IMR-90 (cell line): Measurements from ENCODE around the gene COA1. TPM values are rescaled to one million over a fixed set of nuclear protein-coding genes. Genes with fewer than 3 reads are reported as not detected.

Experiments used
- ATAC-seq: fragments of 200-7000 bp; cut with Tn5 transposase; 2 replicates; pipeline ENCODE4 v1.9.1; 2020; ENCODE audit warnings: low read depth, mild to moderate bottlenecking, moderate library complexity
- BruUV-seq: library from RNA; stranded (reverse); fragments of 400-500 nt; replicated peaks from 2 replicates; lab custom pipeline; 2021; lab: Mats Ljungman, UMichigan
- CTCF ChIA-PET: fragments of 300-600 bp; formaldehyde crosslinking; extraction: SDS; loops from one replicate; lab custom pipeline; 2021; ENCODE audit warnings: antibody characterized with exemption; lab: Yijun Ruan, JAX
- POLR2A ChIA-PET: fragments of 300-600 bp; sonication (Branson Sonifier 250); formaldehyde crosslinking; loops from one replicate; lab custom pipeline; 2022; ENCODE audit warnings: antibody characterized with exemption; ENCODE audit not compliant: unreplicated experiment; lab: Charles Lee
- DNase-seq: peaks from one replicate; pipeline ENCODE4 v3.0.0; 2013
- H2AFZ ChIP-seq: replicated peaks from 2 replicates; pipeline ENCODE3; 2013; ENCODE audit warnings: low read length, mild to moderate bottlenecking; ENCODE audit not compliant: poor library complexity
- H2AK5ac ChIP-seq: 2 replicates; pipeline ENCODE4 v1.6.1; 2013; ENCODE audit warnings: low read depth, low read length, inconsistent platforms
- H2AK9ac ChIP-seq: replicated peaks from 2 replicates; pipeline ENCODE3; 2013; ENCODE audit warnings: mild to moderate bottlenecking, low read depth, low read length, moderate library complexity; ENCODE audit not compliant: poor library complexity
- H2BK120ac ChIP-seq: 2 replicates; pipeline ENCODE4 v1.6.1; 2013; ENCODE audit warnings: low read depth, low read length, inconsistent platforms
- H2BK15ac ChIP-seq: 3 replicates; pipeline ENCODE4 v1.6.1; 2013; ENCODE audit warnings: low read depth, low read length, inconsistent platforms
- H2BK20ac ChIP-seq: 2 replicates; pipeline ENCODE4 v1.6.1; 2013; ENCODE audit warnings: low read depth, mild to moderate bottlenecking, inconsistent platforms, low read length, moderate library complexity
- H2BK5ac ChIP-seq: 2 replicates; pipeline ENCODE4 v1.6.1; 2013; ENCODE audit warnings: mild to moderate bottlenecking, low read depth, low read length, inconsistent platforms; ENCODE audit not compliant: poor library complexity, severe bottlenecking
- H3K14ac ChIP-seq: replicated peaks from 2 replicates; pipeline ENCODE4 v1.6.1; 2013; ENCODE audit warnings: low read depth, low read length, inconsistent platforms
- H3K18ac ChIP-seq: 2 replicates; pipeline ENCODE4 v1.6.1; 2013; ENCODE audit warnings: low read depth, low read length, control low read depth
- H3K23ac ChIP-seq: 2 replicates; pipeline ENCODE4 v1.6.1; 2013; ENCODE audit warnings: low read depth, low read length, inconsistent platforms
- H3K27ac ChIP-seq: 2 replicates; pipeline ENCODE4 v1.5.1; 2013; ENCODE audit warnings: mild to moderate bottlenecking, control low read depth, low read length; ENCODE audit not compliant: insufficient read depth
- H3K27me3 ChIP-seq: 2 replicates; pipeline ENCODE4 v1.6.1; 2013; ENCODE audit warnings: low read length; ENCODE audit not compliant: control insufficient read depth, insufficient read depth
- H3K36me3 ChIP-seq: 2 replicates; pipeline ENCODE4 v1.6.1; 2013; ENCODE audit warnings: low read length, mixed read lengths; ENCODE audit not compliant: control insufficient read depth, insufficient read depth
- H3K4ac ChIP-seq: 2 replicates; pipeline ENCODE4 v1.6.1; 2013; ENCODE audit warnings: low read depth, low read length, inconsistent platforms
- H3K4me1 ChIP-seq: 2 replicates; pipeline ENCODE4 v1.6.1; 2013; ENCODE audit warnings: low read length, mixed read lengths; ENCODE audit not compliant: control insufficient read depth, insufficient read depth
- H3K4me2 ChIP-seq: 2 replicates; pipeline ENCODE4 v1.6.1; 2013; ENCODE audit warnings: low read depth, mild to moderate bottlenecking, control low read depth, low read length, moderate library complexity
- H3K4me3 ChIP-seq: 2 replicates; pipeline ENCODE4 v1.5.1; 2013; ENCODE audit warnings: low read depth, mild to moderate bottlenecking, control low read depth, low read length, moderate library complexity; ENCODE audit not compliant: insufficient read depth
- H3K56ac ChIP-seq: 2 replicates; pipeline ENCODE4 v1.6.1; 2013; ENCODE audit warnings: low read length, inconsistent platforms; ENCODE audit not compliant: insufficient read depth; ENCODE audit errors: extremely low read depth
- H3K79me1 ChIP-seq, 2 experiments: 2 replicates each; pipeline ENCODE4 v1.6.1; 2013; ENCODE audit warnings: low read length in 2 of 2, inconsistent platforms in 1 of 2, low read depth in 1 of 2
- H3K9ac ChIP-seq: 2 replicates; pipeline ENCODE4 v1.6.1; 2013; ENCODE audit warnings: low read depth, low read length, control low read depth
- H3K9me1 ChIP-seq: 2 replicates; pipeline ENCODE4 v1.6.1; 2013; ENCODE audit warnings: low read length, inconsistent platforms; ENCODE audit not compliant: insufficient read depth
- H3K9me3 ChIP-seq: 2 replicates; pipeline ENCODE4 v1.6.1; 2013; ENCODE audit warnings: low read length; ENCODE audit not compliant: control insufficient read depth, insufficient read depth
- H4K20me1 ChIP-seq: 2 replicates; pipeline ENCODE4 v1.6.1; 2013; ENCODE audit warnings: low read length, inconsistent platforms; ENCODE audit not compliant: insufficient read depth
- H4K5ac ChIP-seq: 2 replicates; pipeline ENCODE4 v1.6.1; 2013; ENCODE audit warnings: mild to moderate bottlenecking, low read depth, low read length, control low read depth
- H4K8ac ChIP-seq, 2 experiments: 2 replicates each; pipeline ENCODE4 v1.6.1; 2013; ENCODE audit warnings: low read depth in 2 of 2, low read length in 2 of 2, control low read depth in 1 of 2, inconsistent platforms in 1 of 2
- H4K91ac ChIP-seq: 2 replicates; pipeline ENCODE4 v1.6.1; 2013; ENCODE audit warnings: low read depth, low read length, inconsistent platforms; ENCODE audit not compliant: insufficient read depth
- BHLHE40 ChIP-seq: fragments of 150-350 bp; IDR thresholded peaks from 2 replicates; pipeline ENCODE4 v1.6.1; 2016; ENCODE audit warnings: mild to moderate bottlenecking, low read depth, low read length
- CEBPB ChIP-seq: IDR thresholded peaks from 2 replicates; pipeline ENCODE4 v1.6.1; 2012; ENCODE audit warnings: low read depth, low read length, improper control_type of control experiment
- CHD1 ChIP-seq: IDR thresholded peaks from 2 replicates; pipeline ENCODE4 v1.6.1; 2012; ENCODE audit warnings: low read depth, low read length, improper control_type of control experiment
- FOS ChIP-seq: fragments of 150-350 bp; IDR thresholded peaks from 2 replicates; pipeline ENCODE4 v1.6.1; 2016; ENCODE audit warnings: low read depth, low read length
- MAFK ChIP-seq: IDR thresholded peaks from 2 replicates; pipeline ENCODE4 v1.6.1; 2012; ENCODE audit warnings: low read depth, low read length, improper control_type of control experiment
- MAZ ChIP-seq: IDR thresholded peaks from 2 replicates; pipeline ENCODE4 v1.6.1; 2012; ENCODE audit warnings: low read depth, mild to moderate bottlenecking, low read length, improper control_type of control experiment, moderate library complexity, borderline replicate concordance
- MXI1 ChIP-seq: IDR thresholded peaks from 2 replicates; pipeline ENCODE4 v1.6.1; 2012; ENCODE audit warnings: low read depth, mild to moderate bottlenecking, low read length, moderate library complexity, borderline replicate concordance
- NFE2L2 ChIP-seq: fragments of 150-350 bp; IDR thresholded peaks from 2 replicates; pipeline ENCODE4 v1.6.1; 2016; ENCODE audit warnings: low read depth, mild to moderate bottlenecking, low read length
- POLR2A ChIP-seq: IDR thresholded peaks from 2 replicates; pipeline ENCODE4 v1.6.1; 2012; ENCODE audit warnings: mild to moderate bottlenecking, low read depth, low read length
- RAD21 ChIP-seq: IDR thresholded peaks from 2 replicates; pipeline ENCODE4 v1.6.1; 2012; ENCODE audit warnings: low read length, improper control_type of control experiment
- RCOR1 ChIP-seq: IDR thresholded peaks from 2 replicates; pipeline ENCODE4 v1.6.1; 2012; ENCODE audit warnings: mild to moderate bottlenecking, low read length, improper control_type of control experiment; ENCODE audit not compliant: insufficient replicate concordance
- RFX5 ChIP-seq: IDR thresholded peaks from 2 replicates; pipeline ENCODE4 v1.8.0; 2012; ENCODE audit warnings: low read depth, mild to moderate bottlenecking, low read length, moderate library complexity
- SMC3 ChIP-seq: fragments of 150-350 bp; IDR thresholded peaks from 2 replicates; pipeline ENCODE4 v1.6.1; 2016; ENCODE audit warnings: low read depth, mild to moderate bottlenecking, antibody characterized with exemption, low read length, moderate library complexity
- WGBS, 2 experiments: methylation state at CpG; one replicate each; pipeline versions ENCODE4 v1.1.5 to v1.1.7; 2013; ENCODE audit warnings: missing lambda C conversion rate in 2 of 2; ENCODE audit not compliant: insufficient read length in 1 of 2; ENCODE audit errors: extremely low coverage in 2 of 2; 5-methylcytosine and 5-hydroxymethylcytosine counted together
- dilution Hi-C: fragments of 300-500 bp; cut with HindIII; formaldehyde crosslinking; loops from one replicate; pipeline ENCODE4 v1.14.3; 2018; ENCODE audit warnings: low sequenced_read_pairs; ENCODE audit not compliant: unreplicated experiment
- in situ Hi-C: fragments of 300-500 bp; cut with MboI; formaldehyde crosslinking; loops from 3 replicates; pipeline ENCODE4 v1.14.3; 2019; ENCODE audit warnings: low sequenced_read_pairs, inconsistent platforms, mixed read lengths
- intact Hi-C: fragments of 100-400 bp; cut with micrococcal nuclease; formaldehyde crosslinking; loops from 2 replicates; pipeline ENCODE4 v1.10.0; 2022
- polyA plus RNA-seq, 3 experiments: library from polyadenylated mRNA; depleted of rRNA; stranded (reverse); fragments of >200 nt; gene quantifications; 2 replicates each; pipeline ENCODE4 v1.2.3, GENCODE V29; 2012; ENCODE audit warnings: low replicate concordance in 1 of 3
- total RNA-seq: library from RNA; depleted of rRNA; stranded (reverse); fragments of >200 nt; gene quantifications from 2 replicates; pipeline ENCODE4 v1.2.3, GENCODE V29; 2012
- TF ChIP-seq, protein P1 (sequence below): fragments of 150-350 bp; IDR thresholded peaks from 2 replicates; pipeline ENCODE4 v1.6.1; 2017; ENCODE audit warnings: mild to moderate bottlenecking, antibody characterized with exemption, low read length, low read depth
- TF ChIP-seq, protein P2 (sequence below): conservative IDR thresholded peaks from 2 replicates; pipeline ENCODE4 v1.5.1; 2012; ENCODE audit warnings: mild to moderate bottlenecking, low read depth, low read length, improper control_type of control experiment
- TF ChIP-seq, protein P3 (sequence below): fragments of 150-350 bp; IDR thresholded peaks from 2 replicates; pipeline ENCODE4 v1.6.1; 2016; ENCODE audit warnings: low read depth, mild to moderate bottlenecking, low read length, moderate library complexity, borderline replicate concordance

The COA1 gene
- total and polyA plus RNA-seq, 2 of the 4 experiments (the other 2 are of a cell fraction) = 34.2 to 59.5 TPM

DNA sequence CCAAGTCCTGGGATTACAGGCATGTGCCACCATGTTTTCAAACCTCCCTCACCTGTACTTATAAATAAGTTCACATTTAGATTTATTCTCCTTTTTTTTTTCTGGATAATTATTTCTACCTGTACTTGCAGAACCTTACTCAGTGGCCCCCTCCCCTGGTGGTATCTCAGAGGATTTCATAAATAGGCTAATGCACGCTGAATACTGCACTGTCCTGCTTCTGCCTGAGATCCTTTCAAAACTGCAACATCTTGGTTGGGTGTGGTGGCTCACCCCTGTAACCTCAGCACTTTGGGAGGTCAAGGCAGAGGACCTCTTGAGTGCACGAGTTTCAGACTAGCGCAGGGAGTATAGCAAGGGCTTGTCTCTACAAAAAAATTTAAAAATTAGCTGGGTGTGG is 24.5 kb upstream of the COA1 start:
- ATAC-seq (no peak), DNase-seq (no peak)
- TF ChIP-seq BHLHE40 (no peak), CEBPB (no peak), RAD21 (no peak), POLR2A (no peak), MXI1 (no peak), RCOR1 (no peak), MAFK (no peak), NFE2L2 (no peak), RFX5 (no peak), SMC3 (no peak), MAZ (no peak), CHD1 (no peak), FOS (no peak)
- TF ChIP-seq, protein P1, sequence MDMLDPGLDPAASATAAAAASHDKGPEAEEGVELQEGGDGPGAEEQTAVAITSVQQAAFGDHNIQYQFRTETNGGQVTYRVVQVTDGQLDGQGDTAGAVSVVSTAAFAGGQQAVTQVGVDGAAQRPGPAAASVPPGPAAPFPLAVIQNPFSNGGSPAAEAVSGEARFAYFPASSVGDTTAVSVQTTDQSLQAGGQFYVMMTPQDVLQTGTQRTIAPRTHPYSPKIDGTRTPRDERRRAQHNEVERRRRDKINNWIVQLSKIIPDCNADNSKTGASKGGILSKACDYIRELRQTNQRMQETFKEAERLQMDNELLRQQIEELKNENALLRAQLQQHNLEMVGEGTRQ = no peak
- TF ChIP-seq, protein P2, sequence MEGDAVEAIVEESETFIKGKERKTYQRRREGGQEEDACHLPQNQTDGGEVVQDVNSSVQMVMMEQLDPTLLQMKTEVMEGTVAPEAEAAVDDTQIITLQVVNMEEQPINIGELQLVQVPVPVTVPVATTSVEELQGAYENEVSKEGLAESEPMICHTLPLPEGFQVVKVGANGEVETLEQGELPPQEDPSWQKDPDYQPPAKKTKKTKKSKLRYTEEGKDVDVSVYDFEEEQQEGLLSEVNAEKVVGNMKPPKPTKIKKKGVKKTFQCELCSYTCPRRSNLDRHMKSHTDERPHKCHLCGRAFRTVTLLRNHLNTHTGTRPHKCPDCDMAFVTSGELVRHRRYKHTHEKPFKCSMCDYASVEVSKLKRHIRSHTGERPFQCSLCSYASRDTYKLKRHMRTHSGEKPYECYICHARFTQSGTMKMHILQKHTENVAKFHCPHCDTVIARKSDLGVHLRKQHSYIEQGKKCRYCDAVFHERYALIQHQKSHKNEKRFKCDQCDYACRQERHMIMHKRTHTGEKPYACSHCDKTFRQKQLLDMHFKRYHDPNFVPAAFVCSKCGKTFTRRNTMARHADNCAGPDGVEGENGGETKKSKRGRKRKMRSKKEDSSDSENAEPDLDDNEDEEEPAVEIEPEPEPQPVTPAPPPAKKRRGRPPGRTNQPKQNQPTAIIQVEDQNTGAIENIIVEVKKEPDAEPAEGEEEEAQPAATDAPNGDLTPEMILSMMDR = no peak
- TF ChIP-seq, protein P3, sequence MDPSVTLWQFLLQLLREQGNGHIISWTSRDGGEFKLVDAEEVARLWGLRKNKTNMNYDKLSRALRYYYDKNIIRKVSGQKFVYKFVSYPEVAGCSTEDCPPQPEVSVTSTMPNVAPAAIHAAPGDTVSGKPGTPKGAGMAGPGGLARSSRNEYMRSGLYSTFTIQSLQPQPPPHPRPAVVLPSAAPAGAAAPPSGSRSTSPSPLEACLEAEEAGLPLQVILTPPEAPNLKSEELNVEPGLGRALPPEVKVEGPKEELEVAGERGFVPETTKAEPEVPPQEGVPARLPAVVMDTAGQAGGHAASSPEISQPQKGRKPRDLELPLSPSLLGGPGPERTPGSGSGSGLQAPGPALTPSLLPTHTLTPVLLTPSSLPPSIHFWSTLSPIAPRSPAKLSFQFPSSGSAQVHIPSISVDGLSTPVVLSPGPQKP = no peak
- H3K18ac ChIP-seq = no peak overlapping the region
- H4K91ac ChIP-seq = no peak overlapping the region
- H3K14ac ChIP-seq = no peak overlapping the region
- H3K4me2 ChIP-seq = no peak overlapping the region
- H3K4me3 ChIP-seq = no peak overlapping the region
- no peak overlapping the region for H3K9ac ChIP-seq
- no CpG with 5 or more reads among the region's 3 CpGs for WGBS, 2 experiments
- no peak overlapping the region for H2BK15ac ChIP-seq
- CTCF ChIA-PET = interaction anchor here (0.6 kb wide), 1 partner anchor 23 kb away, joined by 3 read pairs; no protein-coding TSS in a partner anchor
- H3K56ac ChIP-seq = no peak overlapping the region
- H3K79me1 ChIP-seq = no peaks in the 10 kb centered on the region
- H3K9me3 ChIP-seq = no peaks in the 10 kb centered on the region
- H2AK5ac ChIP-seq = no peak overlapping the region
- intact Hi-C loops = no loop called here
- in situ Hi-C loops = no loop called here
- no TSS peak for BruUV-seq
- no peak overlapping the region for H2AFZ ChIP-seq
- no peak overlapping the region for H4K5ac ChIP-seq
- no peaks in the 10 kb centered on the region for H4K20me1 ChIP-seq
- H2BK120ac ChIP-seq = no peak overlapping the region
- no peak overlapping the region for H3K23ac ChIP-seq
- H2BK20ac ChIP-seq = no peak overlapping the region
- POLR2A ChIA-PET = interaction anchor here (0.7 kb wide), 1 partner anchor 71 kb away, joined by 3 read pairs; no protein-coding TSS in a partner anchor
- H3K27me3 ChIP-seq = peaks cover 5% of the 10 kb centered on the region
- H2AK9ac ChIP-seq = no peak overlapping the region
- no peaks in the 10 kb centered on the region for H3K36me3 ChIP-seq
- no peak overlapping the region for H3K27ac ChIP-seq
- H2BK5ac ChIP-seq = no peak overlapping the region
- H4K8ac ChIP-seq = no peak overlapping the region
- dilution Hi-C loops = no loop called here
- peaks cover 15% of the 10 kb centered on the region; the same call in 1 of the 2 replicates for H3K4me1 ChIP-seq
- H3K9me1 ChIP-seq = peaks cover 16% of the 10 kb centered on the region
- no peak overlapping the region for H3K4ac ChIP-seq
